ENCODE results near the gene GPR156. TPM values are rescaled to one million over a fixed set of nuclear protein-coding genes. Genes with fewer than 3 reads are reported as not detected.

GPR156 gene
- total RNA-seq, 2 donors from 2014 or later = 0.24 TPM; not detected in 1

GRCh38 chr3:120196333-120196732, 88.7 kb downstream of the GPR156 start:
- Mint-ChIP-seq H3K9me3 (no peaks in the 10 kb centered on the region), H3K27ac (no peak overlapping the region), H3K4me1 (no peaks in the 10 kb centered on the region), H3K4me3 (no peak overlapping the region), H3K27me3 (no peaks in the 10 kb centered on the region), H3K36me3 (ENCODE audit: low read depth) (no peaks in the 10 kb centered on the region)
- ATAC-seq (replicated peaks) = no peak

- H3K9me3 Mint-ChIP-seq = no peaks in the 10 kb centered on the region
- H3K4me1 Mint-ChIP-seq = no peaks in the 10 kb centered on the region
- no peak overlapping the region for H3K27ac Mint-ChIP-seq
- no peaks in the 10 kb centered on the region for H3K36me3 Mint-ChIP-seq (ENCODE audit: low read depth)
- ATAC-seq (replicated peaks) = no peak
- H3K27me3 Mint-ChIP-seq = no peaks in the 10 kb centered on the region
- no peak overlapping the region for H3K4me3 Mint-ChIP-seq
These were observed 91.5 kb downstream of the GPR156 start for GRCh38 chr3:120193554-120193953.

- ATAC-seq (replicated peaks) = no peak
- Mint-ChIP-seq H3K27me3 (no peaks in the 10 kb centered on the region), H3K4me1 (no peaks in the 10 kb centered on the region), H3K36me3 (ENCODE audit: low read depth) (no peaks in the 10 kb centered on the region), H3K27ac (no peak overlapping the region), H3K9me3 (no peaks in the 10 kb centered on the region), H3K4me3 (no peak overlapping the region)
These were observed 92.4 kb downstream of the GPR156 start for GRCh38 chr3:120192579-120192978.

- H3K27me3 Mint-ChIP-seq = no peaks in the 10 kb centered on the region
- no peaks in the 10 kb centered on the region for H3K4me1 Mint-ChIP-seq
- no peak overlapping the region for H3K4me3 Mint-ChIP-seq
- no peak for ATAC-seq (replicated peaks)
- H3K36me3 Mint-ChIP-seq (ENCODE audit: low read depth) = no peaks in the 10 kb centered on the region
- no peaks in the 10 kb centered on the region for H3K9me3 Mint-ChIP-seq
- H3K27ac Mint-ChIP-seq = no peak overlapping the region
These were observed 92.9 kb downstream of the GPR156 start for GRCh38 chr3:120192159-120192558.

GRCh38 chr3:120182613-120183511, 102.2 kb downstream of the GPR156 start:
- Mint-ChIP-seq H3K36me3 (ENCODE audit: low read depth) (no peaks in the 10 kb centered on the region), H3K4me3 (no peak overlapping the region), H3K27ac (no peak overlapping the region), H3K4me1 (no peaks in the 10 kb centered on the region), H3K9me3 (no peaks in the 10 kb centered on the region), H3K27me3 (peaks cover 18% of the 10 kb centered on the region)
- ATAC-seq (replicated peaks) = no peak

GRCh38 chr3:120181632-120182031, 103.4 kb downstream of the GPR156 start:
- no peak for ATAC-seq (replicated peaks)
- Mint-ChIP-seq H3K9me3 (no peaks in the 10 kb centered on the region), H3K4me3 (no peak overlapping the region), H3K36me3 (ENCODE audit: low read depth) (no peaks in the 10 kb centered on the region), H3K4me1 (no peaks in the 10 kb centered on the region), H3K27ac (no peak overlapping the region), H3K27me3 (peaks cover 18% of the 10 kb centered on the region)

- no peak for ATAC-seq (replicated peaks)
- peaks cover 14% of the 10 kb centered on the region for H3K27me3 Mint-ChIP-seq
- H3K4me1 Mint-ChIP-seq = no peaks in the 10 kb centered on the region
- H3K4me3 Mint-ChIP-seq = no peak overlapping the region
- no peak overlapping the region for H3K27ac Mint-ChIP-seq
- H3K9me3 Mint-ChIP-seq = no peaks in the 10 kb centered on the region
- no peaks in the 10 kb centered on the region for H3K36me3 Mint-ChIP-seq (ENCODE audit: low read depth)
These were observed 104.2 kb downstream of the GPR156 start for GRCh38 chr3:120180731-120181412.

GRCh38 chr3:120177707-120178306, 107.2 kb downstream of the GPR156 start:
- Mint-ChIP-seq H3K4me1 (no peaks in the 10 kb centered on the region), H3K36me3 (ENCODE audit: low read depth) (no peaks in the 10 kb centered on the region), H3K27me3 (peaks cover 8% of the 10 kb centered on the region), H3K9me3 (no peaks in the 10 kb centered on the region), H3K27ac (no peak overlapping the region), H3K4me3 (no peak overlapping the region)
- no peak for ATAC-seq (replicated peaks)

- no peak overlapping the region for H3K27ac Mint-ChIP-seq
- ATAC-seq (replicated peaks) = no peak
- H3K27me3 Mint-ChIP-seq = peaks cover 8% of the 10 kb centered on the region
- H3K36me3 Mint-ChIP-seq (ENCODE audit: low read depth) = no peaks in the 10 kb centered on the region
- H3K4me1 Mint-ChIP-seq = no peaks in the 10 kb centered on the region
- H3K4me3 Mint-ChIP-seq = no peak overlapping the region
- H3K9me3 Mint-ChIP-seq = no peaks in the 10 kb centered on the region
These were observed 107.9 kb downstream of the GPR156 start for GRCh38 chr3:120177151-120177550.

- Mint-ChIP-seq H3K4me3 (no peak overlapping the region), H3K27me3 (peaks cover 2% of the 10 kb centered on the region), H3K36me3 (ENCODE audit: low read depth) (no peaks in the 10 kb centered on the region), H3K9me3 (no peaks in the 10 kb centered on the region), H3K27ac (no peak overlapping the region), H3K4me1 (no peaks in the 10 kb centered on the region)
- ATAC-seq (replicated peaks) = no peak
These were observed 110.0 kb downstream of the GPR156 start for GRCh38 chr3:120174811-120175539.

GRCh38 chr3:120173056-120173675, 111.9 kb downstream of the GPR156 start:
- no peak for ATAC-seq (replicated peaks)
- H3K9me3 Mint-ChIP-seq = no peaks in the 10 kb centered on the region
- no peaks in the 10 kb centered on the region for H3K36me3 Mint-ChIP-seq (ENCODE audit: low read depth)
- H3K4me1 Mint-ChIP-seq = no peaks in the 10 kb centered on the region
- H3K27me3 Mint-ChIP-seq = no peaks in the 10 kb centered on the region
- H3K27ac Mint-ChIP-seq = no peak overlapping the region
- H3K4me3 Mint-ChIP-seq = no peak overlapping the region

GRCh38 chr3:120172070-120172469, 113.0 kb downstream of the GPR156 start:
- no peaks in the 10 kb centered on the region for H3K27me3 Mint-ChIP-seq
- no peak overlapping the region for H3K27ac Mint-ChIP-seq
- no peak overlapping the region for H3K4me3 Mint-ChIP-seq
- no peak for ATAC-seq (replicated peaks)
- no peaks in the 10 kb centered on the region for H3K36me3 Mint-ChIP-seq (ENCODE audit: low read depth)
- H3K4me1 Mint-ChIP-seq = no peaks in the 10 kb centered on the region
- H3K9me3 Mint-ChIP-seq = no peaks in the 10 kb centered on the region

GRCh38 chr3:120171134-120171873, 113.7 kb downstream of the GPR156 start:
- no peak overlapping the region for H3K27ac Mint-ChIP-seq
- no peaks in the 10 kb centered on the region for H3K4me1 Mint-ChIP-seq
- no peak for ATAC-seq (replicated peaks)
- no peak overlapping the region for H3K4me3 Mint-ChIP-seq
- no peaks in the 10 kb centered on the region for H3K27me3 Mint-ChIP-seq
- H3K9me3 Mint-ChIP-seq = no peaks in the 10 kb centered on the region
- no peaks in the 10 kb centered on the region for H3K36me3 Mint-ChIP-seq (ENCODE audit: low read depth)

All from activated T-helper 17 cell treated with anti-CD3 and anti-CD28 coated beads, Interleukin-2, amount 50 U/mL, for 72 hours (primary cell).